Uterus (tissue), 4 donors: ENCODE results near the gene CGB1. TPM values are rescaled to one million over a fixed set of nuclear protein-coding genes. Genes with fewer than 3 reads are reported as not detected.

ENCODE experiments used
- DNase-seq, 2 donors: peaks; one replicate each; pipeline ENCODE4 v3.0.0-alpha.2; 2019 to 2020
- H3K27ac ChIP-seq, 2 donors: fragments of 200-600 bp; sonication (generic); 1 replicate in 1 of 2; 2 replicates in 1 of 2; pipeline ENCODE4 v1.5.1; 2016 to 2018
- H3K27me3 ChIP-seq, 2 donors: fragments of 200-600 bp; sonication (generic); one replicate each; pipeline ENCODE4 v1.5.1; 2018 to 2019; ENCODE audit warnings: control low read depth in 1 of 2
- H3K36me3 ChIP-seq, 2 donors: fragments of 200-600 bp; sonication (generic); one replicate each; pipeline ENCODE4 v1.5.1; 2019; ENCODE audit warnings: control low read depth in 1 of 2
- H3K4me1 ChIP-seq, 2 donors: fragments of 200-600 bp; sonication (generic); one replicate each; pipeline ENCODE4 v1.5.1; 2018 to 2019; ENCODE audit warnings: control low read depth in 1 of 2
- H3K4me3 ChIP-seq, 2 donors: fragments of 200-600 bp; sonication (generic); 1 replicate in 1 of 2; 2 replicates in 1 of 2; pipeline ENCODE4 v1.5.1; 2018 to 2019; ENCODE audit warnings: mild to moderate bottlenecking in 1 of 2
- H3K9me3 ChIP-seq, 2 donors: fragments of 200-600 bp; sonication (generic); one replicate each; pipeline ENCODE4 v1.5.1; 2019; ENCODE audit warnings: control low read depth in 1 of 2
- CTCF ChIP-seq, 4 experiments: fragments of 200-600 bp in 2 of 4; fragments of 450-650 bp in 2 of 4; sonication (generic) in 2 of 4; IDR thresholded peaks; one replicate each; pipeline ENCODE4 v1.5.1; 2016 to 2019; ENCODE audit warnings: antibody characterized with exemption in 4 of 4, mild to moderate bottlenecking in 2 of 4, moderate library complexity in 1 of 4
- POLR2A ChIP-seq, 2 donors: fragments of 450-650 bp; IDR thresholded peaks; one replicate each; pipeline ENCODE4 v1.6.1; 2016; ENCODE audit warnings: antibody characterized with exemption in 2 of 2, mild to moderate bottlenecking in 1 of 2, moderate library complexity in 1 of 2
- intact Hi-C: fragments of 100-400 bp; cut with DNase I; formaldehyde crosslinking; loops from one replicate; pipeline ENCODE4 v1.15.1; 2023; ENCODE audit warnings: low total_unique reads
- total RNA-seq, 4 donors: library from RNA; depleted of rRNA in 3 of 4; stranded (reverse); fragments of >200 nt in 3 of 4; gene quantifications; one replicate each; pipeline versions ENCODE4 v1.1.0 to v1.2.4, GENCODE V29; 2014 to 2023
- donor health status: DM: yes; HTN: yes; CAD: no.

The CGB1 gene
- total RNA-seq, 4 donors from 2014 or later: not detected

GRCh38 chr19:49014123-49014869, 22.4 kb downstream of the CGB1 start:
- intact Hi-C loops: no loop called here
- no peaks in the 10 kb centered on the region for H3K27me3 ChIP-seq
- peaks cover 0 to 7% of the 10 kb centered on the region in 2 donors for H3K4me1 ChIP-seq
- no peak overlapping the region for H3K4me3 ChIP-seq
- H3K36me3 ChIP-seq: no peaks in the 10 kb centered on the region
- DNase-seq: no peak
- H3K9me3 ChIP-seq: no peaks in the 10 kb centered on the region
- no peak for TF ChIP-seq CTCF (IDR thresholded peaks at IDR 0.05)
- TF ChIP-seq POLR2A (IDR thresholded peaks at IDR 0.05): no peak
- no peak overlapping the region for H3K27ac ChIP-seq

- no peak for DNase-seq
- H3K36me3 ChIP-seq: no peaks in the 10 kb centered on the region
- TF ChIP-seq CTCF (IDR thresholded peaks at IDR 0.05): no peak
- TF ChIP-seq POLR2A (IDR thresholded peaks at IDR 0.05): no peak
- no peak overlapping the region for H3K4me3 ChIP-seq
- no peaks in the 10 kb centered on the region for H3K9me3 ChIP-seq
- H3K27me3 ChIP-seq: no peaks in the 10 kb centered on the region
- no peak overlapping the region for H3K27ac ChIP-seq
- no peaks in the 10 kb centered on the region for H3K4me1 ChIP-seq
- intact Hi-C loops: no loop called here
Measured at GRCh38 chr19:49011194-49011593, 25.5 kb downstream of the CGB1 start.

- H3K9me3 ChIP-seq: no peaks in the 10 kb centered on the region
- H3K27me3 ChIP-seq: no peaks in the 10 kb centered on the region
- H3K4me3 ChIP-seq: no peak overlapping the region
- intact Hi-C loops: no loop called here
- no peak for DNase-seq
- no peaks in the 10 kb centered on the region for H3K36me3 ChIP-seq
- no peak overlapping the region for H3K27ac ChIP-seq
- no peaks in the 10 kb centered on the region for H3K4me1 ChIP-seq
- no peak for TF ChIP-seq CTCF (IDR thresholded peaks at IDR 0.05)
- no peak for TF ChIP-seq POLR2A (IDR thresholded peaks at IDR 0.05)
Measured at GRCh38 chr19:49010453-49010852, 26.2 kb downstream of the CGB1 start.

GRCh38 chr19:49009828-49010227, 26.9 kb downstream of the CGB1 start:
- Histone ChIP-seq H3K36me3 (no peaks in the 10 kb centered on the region), H3K27ac (no peak overlapping the region), H3K27me3 (no peaks in the 10 kb centered on the region), H3K4me3 (no peak overlapping the region), H3K4me1 (no peaks in the 10 kb centered on the region), H3K9me3 (no peaks in the 10 kb centered on the region)
- no peak for DNase-seq
- TF ChIP-seq POLR2A (IDR thresholded peaks at IDR 0.05) (no peak), CTCF (IDR thresholded peaks at IDR 0.05) (no peak)
- intact Hi-C loops: no loop called here

- H3K27me3 ChIP-seq: no peaks in the 10 kb centered on the region
- no peak for DNase-seq
- H3K9me3 ChIP-seq: no peaks in the 10 kb centered on the region
- no peaks in the 10 kb centered on the region for H3K4me1 ChIP-seq
- no peaks in the 10 kb centered on the region for H3K36me3 ChIP-seq
- no peak overlapping the region for H3K27ac ChIP-seq
- intact Hi-C loops: no loop called here
- TF ChIP-seq CTCF (IDR thresholded peaks at IDR 0.05) (no peak), POLR2A (IDR thresholded peaks at IDR 0.05) (no peak)
- no peak overlapping the region for H3K4me3 ChIP-seq
Measured at GRCh38 chr19:49006905-49007304, 29.8 kb downstream of the CGB1 start.
